GM18867 (cell line): Measurements from ENCODE around the gene SCYGR2.
"Not testable (repeated sequence)": the region's sequence is repeated elsewhere in the genome, so short reads cannot be mapped to it uniquely, and the experiment has no call there.

ENCODE experiments used
- ATAC-seq: cut with Tn5 transposase; IDR thresholded peaks from one replicate; pipeline ENCODE4 v1.9.1; 2021; ENCODE audit warnings: mild to moderate bottlenecking, moderate library complexity; ENCODE audit not compliant: unreplicated experiment

Gene SCYGR2

GRCh38 chr2:227598835-227599503 is at the start of gene SCYGR2:
Gene SCYGR2, plus strand, starts transcription at chr2:227598893. Its CDS starts 0 bp downstream, at chr2:227598893.
- ATAC-seq = not testable (repeated sequence)

GRCh38 chr2:227551836-227552235 is 46.9 kb upstream of the SCYGR2 start:
- no peak for ATAC-seq

- no peak for ATAC-seq
Measured at GRCh38 chr2:227562581-227562980, 36.1 kb upstream of the SCYGR2 start.

GRCh38 chr2:227565080-227565479 is 33.6 kb upstream of the SCYGR2 start:
- ATAC-seq = no peak

GRCh38 chr2:227566012-227566411 is 32.7 kb upstream of the SCYGR2 start:
- ATAC-seq = no peak

DNA sequence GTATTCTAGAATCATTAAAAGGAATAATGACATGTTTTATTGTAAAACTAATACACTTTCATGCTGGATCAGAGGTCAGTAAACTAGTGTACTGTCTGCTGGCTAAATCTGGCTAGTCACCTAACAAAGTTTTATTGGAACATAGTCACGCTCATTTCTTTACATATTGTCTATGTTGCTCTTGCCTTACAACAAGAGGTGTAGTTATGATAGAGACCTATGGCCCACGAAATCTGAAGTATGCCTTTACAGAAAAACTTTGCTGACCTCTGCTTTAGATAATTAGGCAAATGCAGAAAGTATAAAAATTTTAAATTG is 29.9 kb upstream of the SCYGR2 start:
- ATAC-seq = no peak

GRCh38 chr2:227570615-227571014 is 28.1 kb upstream of the SCYGR2 start:
- ATAC-seq = no peak

DNA sequence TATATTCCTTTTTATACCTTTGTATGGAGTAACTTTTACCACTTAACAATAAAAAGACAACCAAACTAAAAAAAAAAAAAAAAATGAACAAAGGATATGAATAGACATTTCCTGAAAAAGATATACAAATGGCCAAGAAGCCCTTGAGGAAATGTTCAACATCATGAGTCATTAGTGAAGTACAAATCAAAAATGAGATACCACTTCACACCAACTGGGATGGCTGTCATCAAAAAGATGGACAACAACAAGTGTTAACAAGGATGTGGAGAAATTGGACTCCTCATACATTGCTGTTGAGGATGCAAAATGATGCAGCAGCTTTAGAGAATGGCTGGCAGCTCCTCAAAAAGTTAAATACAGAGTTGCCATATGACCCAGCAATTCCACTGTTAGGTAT is 22.6 kb upstream of the SCYGR2 start:
- no peak for ATAC-seq

DNA sequence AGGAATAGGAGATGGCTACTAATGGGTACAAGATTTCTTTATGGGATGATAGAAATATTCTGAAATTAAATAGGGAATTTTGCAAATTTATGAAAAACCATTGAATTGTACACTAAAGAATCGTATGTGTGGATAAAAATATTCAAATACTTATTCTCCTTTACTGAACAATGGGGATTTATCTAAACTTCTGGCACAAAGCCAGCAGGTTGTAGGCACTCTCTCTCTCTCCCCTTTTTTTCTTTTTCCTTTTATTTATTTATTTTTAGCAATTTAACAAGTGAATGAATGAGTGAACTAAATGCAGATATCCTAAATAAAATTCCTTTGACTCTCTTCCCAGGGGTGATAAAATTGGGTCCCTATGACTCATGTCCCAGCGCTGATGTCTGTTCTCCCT is 21.9 kb upstream of the SCYGR2 start:
- no peak for ATAC-seq

GRCh38 chr2:227577555-227577954 is 21.1 kb upstream of the SCYGR2 start:
- ATAC-seq = no peak

DNA sequence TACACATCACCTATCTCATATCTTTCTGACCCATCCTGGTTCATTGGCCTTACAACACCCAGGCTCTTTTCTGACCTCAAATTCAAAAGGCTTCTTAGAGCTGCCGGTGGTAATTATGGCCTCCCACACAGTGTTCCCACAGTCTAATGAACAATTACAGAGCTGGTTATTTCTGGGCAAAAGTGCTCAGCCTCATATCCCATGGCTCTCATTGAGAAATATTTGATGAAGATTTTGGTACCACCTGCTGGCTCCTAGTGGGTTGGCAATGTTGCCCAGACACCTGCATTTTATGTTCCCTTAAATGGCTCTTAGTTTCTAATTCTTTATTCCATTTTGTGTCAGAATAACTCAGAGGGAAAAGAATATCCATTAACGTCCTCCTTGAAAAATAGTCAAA is 20.1 kb upstream of the SCYGR2 start:
- ATAC-seq = no peak

DNA sequence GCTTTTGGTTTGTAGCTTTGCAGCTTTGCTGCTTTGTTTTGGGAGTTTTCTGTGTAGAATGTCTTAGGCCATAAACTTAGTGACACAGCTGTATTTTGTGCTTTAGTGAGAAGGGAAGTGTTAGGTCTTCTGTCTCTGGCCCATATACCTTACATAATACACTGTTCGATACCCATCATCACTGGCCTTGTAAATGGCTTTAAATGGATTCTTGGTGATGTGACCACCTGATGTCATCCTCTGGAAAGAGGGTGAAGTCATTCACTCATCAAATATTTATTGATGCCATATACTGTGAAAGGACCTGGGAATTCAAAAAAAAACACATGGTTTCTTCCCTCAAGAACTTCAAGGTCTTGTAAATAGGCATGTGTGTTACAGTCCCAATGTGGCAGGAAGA is 18.9 kb upstream of the SCYGR2 start:
- ATAC-seq = no peak

GRCh38 chr2:227582369-227582768 is 16.3 kb upstream of the SCYGR2 start:
- ATAC-seq = no peak

DNA sequence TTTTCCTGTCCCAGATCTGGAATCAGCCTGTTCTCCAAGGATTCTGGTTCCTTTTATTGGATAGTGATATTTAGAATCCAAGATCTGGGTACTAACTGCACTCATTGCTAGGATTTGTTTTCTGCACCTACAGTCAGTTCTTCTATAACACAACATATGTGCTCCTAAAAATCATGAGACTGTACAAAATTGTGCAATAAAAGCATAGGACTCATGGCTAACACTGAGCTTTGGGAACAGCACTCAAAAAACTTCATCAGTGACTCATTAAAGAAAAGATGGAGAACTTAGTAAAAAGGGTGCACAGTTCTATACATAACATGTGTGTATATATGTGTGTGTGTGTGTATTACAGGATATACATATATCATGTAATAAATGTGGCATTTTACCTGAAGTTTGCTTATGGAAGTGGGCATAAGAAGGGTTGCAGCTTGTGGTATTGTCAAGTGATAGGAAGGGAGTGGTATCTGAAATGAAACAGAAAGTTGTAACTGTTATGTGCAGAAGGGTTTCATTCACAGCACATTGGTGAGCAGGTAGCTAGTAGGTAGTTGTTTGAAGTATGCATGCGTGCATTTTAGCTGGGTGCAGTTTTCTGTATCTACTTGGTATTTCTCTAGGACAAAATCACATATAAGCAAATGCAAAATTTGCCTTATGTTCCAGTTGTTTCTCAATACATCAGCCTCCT is 5.9 kb upstream of the SCYGR2 start:
- peak; percentile 98 for ATAC-seq

DNA sequence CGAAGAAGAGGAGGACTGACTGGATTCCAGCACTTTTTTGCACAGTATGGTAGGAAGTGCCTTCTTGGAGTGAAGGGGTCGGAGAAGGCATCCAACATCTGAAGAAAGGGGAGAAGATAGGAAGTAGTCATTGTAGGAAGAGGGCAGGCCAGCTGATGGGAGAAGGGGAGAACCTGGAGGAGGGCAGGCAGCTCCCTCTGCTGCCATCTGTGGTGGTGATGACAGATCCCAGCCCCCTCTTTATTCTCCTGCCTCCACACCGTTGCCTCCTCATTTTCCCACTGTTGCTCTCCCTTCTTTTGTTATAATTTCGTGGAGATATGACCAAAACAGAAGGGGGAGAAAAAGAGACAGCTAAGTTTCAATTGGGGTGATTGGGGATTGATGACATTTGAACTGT is 2.9 kb upstream of the SCYGR2 start:
- ATAC-seq = no peak

DNA sequence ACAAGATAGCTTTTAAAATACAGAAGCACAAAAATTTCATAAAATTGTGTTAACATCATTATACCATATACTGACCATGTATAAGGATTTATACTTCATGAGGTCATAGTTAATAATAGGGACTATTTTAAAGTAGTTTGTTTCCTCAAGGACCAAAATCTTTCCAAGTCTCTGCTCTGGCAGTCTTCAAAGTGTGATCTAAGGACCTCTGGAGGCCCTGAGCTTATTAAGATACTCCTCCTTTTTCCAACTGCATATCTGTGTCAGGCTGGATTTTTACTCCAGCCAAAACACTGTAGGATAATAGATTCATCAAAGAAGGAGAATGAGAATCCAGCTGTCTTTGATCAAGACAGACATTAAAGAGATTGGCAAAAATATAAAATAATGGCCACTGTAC is 1.7 kb upstream of the SCYGR2 start:
- ATAC-seq = no peak

DNA sequence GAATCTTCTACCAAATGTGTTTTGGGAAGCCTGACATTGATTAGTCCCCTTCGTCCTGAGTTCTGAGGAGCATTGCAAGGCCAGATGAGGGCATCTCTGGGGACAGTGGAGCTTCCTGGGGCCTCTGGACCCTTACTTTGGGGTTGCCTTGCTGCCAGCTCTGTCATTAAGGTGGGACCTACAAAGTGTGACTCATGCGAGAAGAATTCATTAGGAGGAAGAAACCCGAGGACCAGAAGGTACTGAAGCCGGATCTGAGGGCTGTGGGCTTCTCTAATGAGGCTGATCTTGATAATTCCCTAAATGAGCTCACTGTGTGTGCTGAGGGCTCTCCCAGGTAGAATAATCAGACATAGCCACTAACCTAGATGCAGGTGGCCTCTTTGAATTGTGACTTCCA is 695 bp upstream of the SCYGR2 start:
- ATAC-seq = no peak

DNA sequence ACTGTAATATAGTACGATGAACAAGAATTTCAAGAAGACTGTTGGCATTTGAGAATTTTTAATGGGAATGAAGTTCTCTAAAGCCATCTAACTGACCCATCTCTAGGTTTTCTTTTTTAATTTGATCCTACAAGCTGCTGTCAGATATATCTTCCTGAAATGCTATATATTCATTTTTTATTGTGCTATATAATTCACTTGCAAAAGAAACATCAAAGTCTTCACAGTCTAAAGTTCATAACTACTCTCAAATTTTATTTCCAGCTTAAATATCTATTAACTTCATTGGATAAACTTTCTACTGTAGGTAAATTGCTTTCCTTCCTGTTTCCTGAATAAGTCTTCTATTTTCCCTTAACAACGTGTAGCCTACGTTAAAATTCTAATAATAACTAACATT is 3.7 kb downstream of the SCYGR2 start:
- no peak for ATAC-seq

- ATAC-seq = no peak
Measured at GRCh38 chr2:227606476-227606875, 7.8 kb downstream of the SCYGR2 start.

DNA sequence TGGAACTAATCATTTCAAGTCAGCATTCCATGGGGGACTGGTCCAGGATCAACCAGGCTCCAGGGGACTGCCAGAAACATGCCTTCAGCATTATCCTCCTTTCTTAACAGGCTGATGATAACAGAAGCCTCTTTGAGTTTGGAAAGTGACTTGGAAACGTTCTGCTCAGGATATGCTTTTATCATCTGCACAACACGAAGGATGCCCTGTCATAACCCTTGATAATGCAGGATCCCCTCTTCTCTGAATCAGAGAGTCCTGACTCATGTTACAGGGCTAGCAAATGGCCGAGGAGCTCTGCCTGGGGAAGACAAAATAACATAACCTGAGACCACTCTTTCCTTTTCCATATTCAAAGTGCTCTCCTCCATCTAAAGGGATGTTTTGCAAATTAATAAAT is 9.2 kb downstream of the SCYGR2 start:
- no peak for ATAC-seq

DNA sequence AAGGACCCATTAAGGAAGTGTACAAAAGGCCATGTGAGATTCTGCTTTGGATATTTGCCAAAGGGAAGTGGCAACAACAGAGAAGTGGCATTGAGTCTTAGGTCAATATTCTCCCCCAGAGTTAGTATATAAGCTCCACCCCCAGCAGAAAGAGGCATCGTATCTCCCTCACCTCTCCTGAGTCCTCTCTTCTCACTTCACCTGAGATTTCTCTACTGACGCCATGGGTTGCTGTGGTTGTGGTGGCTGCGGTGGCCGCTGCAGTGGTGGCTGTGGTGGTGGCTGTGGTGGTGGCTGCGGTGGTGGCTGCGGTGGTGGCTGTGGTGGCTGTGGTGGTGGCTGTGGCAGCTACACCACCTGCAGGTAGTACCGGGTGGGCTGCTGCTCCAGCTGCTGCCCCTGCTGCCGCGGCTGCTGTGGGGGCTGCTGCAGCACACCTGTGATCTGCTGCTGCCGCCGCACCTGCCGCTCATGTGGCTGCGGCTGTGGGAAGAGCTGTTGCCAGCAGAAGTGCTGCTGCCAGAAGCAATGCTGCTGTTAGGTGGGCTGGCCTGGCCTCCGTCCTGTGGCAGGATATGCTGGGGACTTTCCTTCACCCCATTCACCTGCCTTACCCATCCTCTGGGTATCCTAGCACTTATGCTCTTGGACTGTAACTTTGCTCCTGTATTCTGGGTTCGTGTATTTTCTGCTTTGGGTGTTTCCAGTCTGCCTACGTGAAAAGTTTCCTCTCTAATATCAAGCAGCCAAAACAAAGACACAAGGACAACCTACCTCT is 10.1 kb downstream of the SCYGR2 start:
- peak; percentile 65 for ATAC-seq

- ATAC-seq = peak; percentile 47
Measured at GRCh38 chr2:227610123-227610522, 11.4 kb downstream of the SCYGR2 start.
